SK-N-SH treated with all-trans-retinoic acid at 6 μM for 48 hours (cell line): ENCODE measurements around the gene PVALEF.

ENCODE experiments used
- ATAC-seq: fragments of 200-7000 bp; cut with Tn5 transposase; 3 replicates; pipeline ENCODE4 v1.9.1; 2020; ENCODE audit warnings: mild to moderate bottlenecking, moderate library complexity
- ARNTL ChIP-seq: fragments of 450-650 bp; formaldehyde crosslinking; IDR thresholded peaks from 2 replicates; pipeline ENCODE4 v1.5.0; 2020; ENCODE audit warnings: low read depth, mild to moderate bottlenecking, moderate library complexity, borderline replicate concordance
- BACH2 ChIP-seq: fragments of 250-450 bp; sonication (Bioruptor Pico); IDR thresholded peaks from 2 replicates; pipeline ENCODE4 v1.9.0; 2021; ENCODE audit warnings: mild to moderate bottlenecking, borderline replicate concordance
- CSDC2 ChIP-seq: fragments of 250-450 bp; sonication (Bioruptor Pico); IDR thresholded peaks from 2 replicates; pipeline ENCODE4 v1.5.0; 2020; ENCODE audit warnings: mild to moderate bottlenecking, moderate library complexity
- ESRRG ChIP-seq: fragments of 250-450 bp; sonication (Bioruptor Pico); IDR thresholded peaks from 2 replicates; pipeline ENCODE4 v1.6.1; 2021; ENCODE audit warnings: mild to moderate bottlenecking
- GLIS3 ChIP-seq: fragments of 250-450 bp; sonication (Bioruptor Pico); IDR thresholded peaks from 2 replicates; pipeline ENCODE4 v1.5.0; 2020; ENCODE audit warnings: mild to moderate bottlenecking, moderate library complexity
- OSR1 ChIP-seq: fragments of 250-450 bp; sonication (Bioruptor Pico); IDR thresholded peaks from 2 replicates; pipeline ENCODE4 v1.8.0; 2022; ENCODE audit warnings: moderate library complexity, mild to moderate bottlenecking, inconsistent platforms
- PPARA ChIP-seq: fragments of 250-450 bp; sonication (Bioruptor Pico); IDR thresholded peaks from 2 replicates; pipeline ENCODE4 v1.5.0; 2020; ENCODE audit warnings: mild to moderate bottlenecking, borderline replicate concordance
- TCF4 ChIP-seq: fragments of 250-450 bp; sonication (Bioruptor Pico); IDR thresholded peaks from 2 replicates; pipeline ENCODE4 v1.8.0; 2021; ENCODE audit warnings: mild to moderate bottlenecking, moderate library complexity, borderline replicate concordance
- TOX ChIP-seq: fragments of 250-450 bp; sonication (Bioruptor Pico); IDR thresholded peaks from 2 replicates; pipeline ENCODE4 v1.8.0; 2021; ENCODE audit warnings: mild to moderate bottlenecking, moderate library complexity, borderline replicate concordance
- ZC3H10 ChIP-seq: fragments of 250-450 bp; sonication (Bioruptor Pico); IDR thresholded peaks from 2 replicates; pipeline ENCODE4 v1.5.1; 2021; ENCODE audit warnings: mild to moderate bottlenecking, moderate library complexity
- ZFP3 ChIP-seq: fragments of 250-450 bp; sonication (Bioruptor Pico); IDR thresholded peaks from 2 replicates; pipeline ENCODE4 v1.5.0; 2020; ENCODE audit warnings: mild to moderate bottlenecking, moderate library complexity
- ZFP30 ChIP-seq: fragments of 450-650 bp; formaldehyde crosslinking; IDR thresholded peaks from 2 replicates; pipeline ENCODE4 v1.5.0; 2022; ENCODE audit warnings: mild to moderate bottlenecking, moderate library complexity
- ZNF70 ChIP-seq: fragments of 450-650 bp; formaldehyde crosslinking; IDR thresholded peaks from 2 replicates; pipeline ENCODE4 v1.5.0; 2020; ENCODE audit warnings: mild to moderate bottlenecking, moderate library complexity
- ZNF8 ChIP-seq: fragments of 450-650 bp; formaldehyde crosslinking; IDR thresholded peaks from 2 replicates; pipeline ENCODE4 v1.5.0; 2020; ENCODE audit warnings: mild to moderate bottlenecking, moderate library complexity
- TF ChIP-seq, protein P1 (sequence below): fragments of 250-450 bp; sonication (Bioruptor Pico); IDR thresholded peaks from 2 replicates; pipeline ENCODE4 v1.5.1; 2021; ENCODE audit warnings: mild to moderate bottlenecking, moderate library complexity
- TF ChIP-seq, protein P2 (sequence below): fragments of 250-450 bp; sonication (Bioruptor Pico); IDR thresholded peaks from 2 replicates; pipeline ENCODE4 v1.5.1; 2020; ENCODE audit warnings: low read depth, mild to moderate bottlenecking, moderate library complexity
- TF ChIP-seq, protein P3 (sequence below): fragments of 250-450 bp; sonication (Bioruptor Pico); IDR thresholded peaks from 2 replicates; pipeline ENCODE4 v1.5.0; 2020; ENCODE audit warnings: mild to moderate bottlenecking, moderate library complexity
- TF ChIP-seq, protein P4 (sequence below): fragments of 250-450 bp; sonication (Bioruptor Pico); IDR thresholded peaks from 2 replicates; pipeline ENCODE4 v1.8.0; 2020; ENCODE audit warnings: mild to moderate bottlenecking, moderate library complexity, borderline replicate concordance

The PVALEF gene

DNA sequence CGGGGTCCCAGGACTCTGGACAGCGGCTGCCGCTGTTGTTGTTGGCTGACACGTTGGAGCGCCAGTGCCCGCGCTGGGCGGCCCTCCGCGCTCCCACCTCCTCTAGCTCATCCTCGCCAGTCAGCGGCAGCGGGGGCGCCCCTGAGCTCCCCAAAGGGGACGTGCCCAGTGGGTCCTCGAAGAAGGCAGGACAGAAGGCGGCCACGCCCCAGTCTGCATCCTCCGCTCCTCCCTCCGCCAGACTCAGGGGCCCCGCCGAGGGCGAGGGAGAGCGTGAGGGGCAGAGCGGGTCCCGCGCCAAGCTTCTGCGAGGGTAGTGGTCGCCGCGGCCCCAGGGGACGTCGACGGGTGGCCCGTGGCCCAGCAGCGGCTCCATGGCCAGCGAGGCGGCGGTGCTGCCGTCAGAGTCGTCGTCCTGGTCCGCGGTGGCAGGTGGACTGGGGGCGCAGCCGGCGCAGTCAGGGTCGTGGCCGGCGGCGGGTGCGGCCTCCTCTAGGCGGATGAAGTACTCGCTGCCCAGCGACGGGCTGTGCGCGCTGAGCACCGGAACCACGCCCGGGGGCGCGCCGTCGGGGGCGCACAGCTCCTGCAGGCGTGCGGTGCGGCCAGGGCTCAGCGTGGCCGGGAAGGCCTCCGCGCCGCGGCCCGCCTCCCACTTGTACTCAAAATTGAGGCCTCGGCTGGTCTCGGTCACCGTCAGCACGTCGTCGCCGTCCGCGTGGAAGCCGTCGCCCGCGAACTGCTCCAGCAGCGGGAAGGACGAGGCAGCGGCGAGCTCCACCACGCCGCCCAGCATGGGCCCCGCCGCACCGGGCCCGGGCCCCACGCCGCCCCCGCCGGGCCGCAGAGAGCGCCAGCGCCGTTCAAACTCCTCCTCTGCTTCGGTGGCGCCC is 43.2 kb upstream of the PVALEF start:
- TF ChIP-seq, protein P1, sequence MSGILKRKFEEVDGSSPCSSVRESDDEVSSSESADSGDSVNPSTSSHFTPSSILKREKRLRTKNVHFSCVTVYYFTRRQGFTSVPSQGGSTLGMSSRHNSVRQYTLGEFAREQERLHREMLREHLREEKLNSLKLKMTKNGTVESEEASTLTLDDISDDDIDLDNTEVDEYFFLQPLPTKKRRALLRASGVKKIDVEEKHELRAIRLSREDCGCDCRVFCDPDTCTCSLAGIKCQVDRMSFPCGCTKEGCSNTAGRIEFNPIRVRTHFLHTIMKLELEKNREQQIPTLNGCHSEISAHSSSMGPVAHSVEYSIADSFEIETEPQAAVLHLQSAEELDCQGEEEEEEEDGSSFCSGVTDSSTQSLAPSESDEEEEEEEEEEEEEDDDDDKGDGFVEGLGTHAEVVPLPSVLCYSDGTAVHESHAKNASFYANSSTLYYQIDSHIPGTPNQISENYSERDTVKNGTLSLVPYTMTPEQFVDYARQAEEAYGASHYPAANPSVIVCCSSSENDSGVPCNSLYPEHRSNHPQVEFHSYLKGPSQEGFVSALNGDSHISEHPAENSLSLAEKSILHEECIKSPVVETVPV (CRISPR knock-in tag), result no peak
- TF ChIP-seq, protein P2, sequence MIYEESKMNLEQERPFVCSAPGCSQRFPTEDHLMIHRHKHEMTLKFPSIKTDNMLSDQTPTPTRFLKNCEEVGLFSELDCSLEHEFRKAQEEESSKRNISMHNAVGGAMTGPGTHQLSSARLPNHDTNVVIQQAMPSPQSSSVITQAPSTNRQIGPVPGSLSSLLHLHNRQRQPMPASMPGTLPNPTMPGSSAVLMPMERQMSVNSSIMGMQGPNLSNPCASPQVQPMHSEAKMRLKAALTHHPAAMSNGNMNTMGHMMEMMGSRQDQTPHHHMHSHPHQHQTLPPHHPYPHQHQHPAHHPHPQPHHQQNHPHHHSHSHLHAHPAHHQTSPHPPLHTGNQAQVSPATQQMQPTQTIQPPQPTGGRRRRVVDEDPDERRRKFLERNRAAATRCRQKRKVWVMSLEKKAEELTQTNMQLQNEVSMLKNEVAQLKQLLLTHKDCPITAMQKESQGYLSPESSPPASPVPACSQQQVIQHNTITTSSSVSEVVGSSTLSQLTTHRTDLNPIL (CRISPR knock-in tag), result no peak
- TF ChIP-seq ZNF8, result no peak
- TF ChIP-seq, protein P3, sequence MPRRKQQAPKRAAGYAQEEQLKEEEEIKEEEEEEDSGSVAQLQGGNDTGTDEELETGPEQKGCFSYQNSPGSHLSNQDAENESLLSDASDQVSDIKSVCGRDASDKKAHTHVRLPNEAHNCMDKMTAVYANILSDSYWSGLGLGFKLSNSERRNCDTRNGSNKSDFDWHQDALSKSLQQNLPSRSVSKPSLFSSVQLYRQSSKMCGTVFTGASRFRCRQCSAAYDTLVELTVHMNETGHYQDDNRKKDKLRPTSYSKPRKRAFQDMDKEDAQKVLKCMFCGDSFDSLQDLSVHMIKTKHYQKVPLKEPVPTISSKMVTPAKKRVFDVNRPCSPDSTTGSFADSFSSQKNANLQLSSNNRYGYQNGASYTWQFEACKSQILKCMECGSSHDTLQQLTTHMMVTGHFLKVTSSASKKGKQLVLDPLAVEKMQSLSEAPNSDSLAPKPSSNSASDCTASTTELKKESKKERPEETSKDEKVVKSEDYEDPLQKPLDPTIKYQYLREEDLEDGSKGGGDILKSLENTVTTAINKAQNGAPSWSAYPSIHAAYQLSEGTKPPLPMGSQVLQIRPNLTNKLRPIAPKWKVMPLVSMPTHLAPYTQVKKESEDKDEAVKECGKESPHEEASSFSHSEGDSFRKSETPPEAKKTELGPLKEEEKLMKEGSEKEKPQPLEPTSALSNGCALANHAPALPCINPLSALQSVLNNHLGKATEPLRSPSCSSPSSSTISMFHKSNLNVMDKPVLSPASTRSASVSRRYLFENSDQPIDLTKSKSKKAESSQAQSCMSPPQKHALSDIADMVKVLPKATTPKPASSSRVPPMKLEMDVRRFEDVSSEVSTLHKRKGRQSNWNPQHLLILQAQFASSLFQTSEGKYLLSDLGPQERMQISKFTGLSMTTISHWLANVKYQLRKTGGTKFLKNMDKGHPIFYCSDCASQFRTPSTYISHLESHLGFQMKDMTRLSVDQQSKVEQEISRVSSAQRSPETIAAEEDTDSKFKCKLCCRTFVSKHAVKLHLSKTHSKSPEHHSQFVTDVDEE (CRISPR knock-in tag), result no peak
- TF ChIP-seq ZFP3 (CRISPR knock-in tag), result no peak
- TF ChIP-seq OSR1 (CRISPR knock-in tag), result no peak
- no peak for TF ChIP-seq ZFP30 (CRISPR knock-in tag)
- TF ChIP-seq ZNF70 (CRISPR knock-in tag), result no peak
- no peak for TF ChIP-seq CSDC2 (CRISPR knock-in tag)
- no peak for TF ChIP-seq BACH2 (CRISPR knock-in tag)
- no peak for TF ChIP-seq ESRRG (CRISPR knock-in tag)
- no peak for TF ChIP-seq GLIS3 (CRISPR knock-in tag)
- TF ChIP-seq ZC3H10 (CRISPR knock-in tag), result no peak
- no peak for ATAC-seq

DNA sequence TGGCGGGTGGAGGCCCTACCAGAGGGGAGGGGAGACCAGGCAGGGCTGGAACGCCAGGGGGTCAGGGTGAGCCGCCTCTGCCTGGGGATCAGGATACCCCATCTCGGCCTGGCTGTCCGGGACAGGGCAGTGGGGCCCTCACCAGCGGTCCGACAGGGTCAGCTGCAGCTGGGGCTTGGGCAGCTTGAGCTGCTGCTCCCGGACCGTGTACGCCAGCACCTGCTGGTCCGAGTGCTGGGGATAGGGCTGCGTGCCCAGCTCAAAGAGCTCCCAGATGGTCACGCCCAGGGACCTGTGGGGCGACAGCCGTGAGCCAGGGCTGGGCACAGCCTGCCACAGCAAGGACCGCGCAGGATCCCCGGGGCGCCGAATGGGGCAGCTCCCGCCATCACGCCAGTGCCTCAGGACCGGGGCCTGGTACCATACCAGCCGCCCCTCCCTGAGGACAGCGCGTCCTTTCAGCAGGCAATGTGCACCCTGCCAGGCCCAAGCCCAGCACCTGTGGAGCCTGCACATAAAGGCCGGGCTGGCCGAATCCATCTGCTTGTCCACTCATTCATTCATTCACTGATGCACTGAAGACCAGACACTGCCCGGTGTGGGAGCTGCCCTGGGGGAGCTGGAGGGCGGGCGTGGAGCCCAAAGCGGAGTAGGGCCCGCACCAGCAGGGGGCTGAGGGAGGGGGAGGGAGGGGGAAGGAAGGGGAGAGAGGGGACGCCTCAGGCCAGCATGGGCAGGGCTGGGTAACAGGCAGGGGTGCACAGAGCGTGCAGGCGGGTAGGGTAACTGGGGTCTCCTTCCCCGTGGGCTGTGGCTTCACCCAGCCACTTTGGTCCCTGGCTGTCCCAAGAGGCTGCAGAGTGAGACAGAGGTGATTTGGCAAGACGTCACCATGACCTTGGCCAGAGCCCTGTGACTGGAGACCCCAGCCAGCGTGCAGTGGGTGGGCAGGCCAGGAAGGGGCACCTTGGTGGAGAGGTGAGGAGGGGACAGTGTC is 42.0 kb upstream of the PVALEF start:
- ATAC-seq, result no peak
- TF ChIP-seq OSR1 (CRISPR knock-in tag) (no peak), BACH2 (CRISPR knock-in tag) (no peak), GLIS3 (CRISPR knock-in tag) (no peak)

DNA sequence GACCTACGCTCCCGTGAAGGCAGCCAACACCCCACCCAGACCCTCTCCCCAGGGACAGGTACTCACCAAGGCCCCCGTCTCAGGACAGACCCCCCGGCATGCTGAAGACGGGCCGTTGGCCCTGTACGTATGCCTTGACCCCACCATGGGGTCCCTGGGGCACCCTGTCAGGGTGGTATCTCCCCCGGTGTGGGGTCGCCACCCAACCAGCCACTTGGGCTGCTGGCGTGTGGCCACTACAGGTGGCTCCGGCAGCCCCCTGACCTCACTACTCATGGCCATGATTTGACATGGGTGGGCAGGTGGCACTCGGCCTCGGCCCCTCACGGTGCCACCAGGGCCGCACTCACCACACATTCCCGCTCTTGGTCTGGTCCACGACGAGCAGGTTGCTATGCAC is 40.9 kb upstream of the PVALEF start:
- no peak for ATAC-seq
- TF ChIP-seq, protein P4, sequence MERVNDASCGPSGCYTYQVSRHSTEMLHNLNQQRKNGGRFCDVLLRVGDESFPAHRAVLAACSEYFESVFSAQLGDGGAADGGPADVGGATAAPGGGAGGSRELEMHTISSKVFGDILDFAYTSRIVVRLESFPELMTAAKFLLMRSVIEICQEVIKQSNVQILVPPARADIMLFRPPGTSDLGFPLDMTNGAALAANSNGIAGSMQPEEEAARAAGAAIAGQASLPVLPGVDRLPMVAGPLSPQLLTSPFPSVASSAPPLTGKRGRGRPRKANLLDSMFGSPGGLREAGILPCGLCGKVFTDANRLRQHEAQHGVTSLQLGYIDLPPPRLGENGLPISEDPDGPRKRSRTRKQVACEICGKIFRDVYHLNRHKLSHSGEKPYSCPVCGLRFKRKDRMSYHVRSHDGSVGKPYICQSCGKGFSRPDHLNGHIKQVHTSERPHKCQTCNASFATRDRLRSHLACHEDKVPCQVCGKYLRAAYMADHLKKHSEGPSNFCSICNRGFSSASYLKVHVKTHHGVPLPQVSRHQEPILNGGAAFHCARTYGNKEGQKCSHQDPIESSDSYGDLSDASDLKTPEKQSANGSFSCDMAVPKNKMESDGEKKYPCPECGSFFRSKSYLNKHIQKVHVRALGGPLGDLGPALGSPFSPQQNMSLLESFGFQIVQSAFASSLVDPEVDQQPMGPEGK (CRISPR knock-in tag), result no peak
- TF ChIP-seq, protein P2 (CRISPR knock-in tag), result no peak
- TF ChIP-seq ARNTL (CRISPR knock-in tag) (no peak), ZFP3 (CRISPR knock-in tag) (no peak), TCF4 (no peak), ZNF70 (CRISPR knock-in tag) (no peak), CSDC2 (CRISPR knock-in tag) (no peak), PPARA (CRISPR knock-in tag) (no peak), ZNF8 (no peak), GLIS3 (CRISPR knock-in tag) (no peak), OSR1 (CRISPR knock-in tag) (no peak), TOX (no peak)
- TF ChIP-seq, protein P3 (CRISPR knock-in tag), result no peak
- TF ChIP-seq, protein P1 (CRISPR knock-in tag), result no peak
